Mammary epithelial cell (primary cell): Measurements from ENCODE around the gene GNAL.
"Not testable (repeated sequence)": the region's sequence is repeated elsewhere in the genome, so short reads cannot be mapped to it uniquely, and the experiment has no call there.

Source experiments
- EZH2 ChIP-seq: IDR thresholded peaks from 2 replicates; pipeline ENCODE4 v1.6.1; 2012; ENCODE audit warnings: low read length, inconsistent platforms, borderline replicate concordance
- TF ChIP-seq, protein P1 (sequence below), 2 donors: IDR thresholded peaks in 1 of 2; conservative IDR thresholded peaks in 1 of 2; 2 replicates each; pipeline ENCODE4 v1.5.1; 2011 to 2012; ENCODE audit warnings: inconsistent platforms in 2 of 2, low read length in 2 of 2, mild to moderate bottlenecking in 2 of 2, control low read depth in 1 of 2, low read depth in 1 of 2; ENCODE audit not compliant: insufficient read depth in 1 of 2; ENCODE audit errors: extremely low read depth in 1 of 2

DNA sequence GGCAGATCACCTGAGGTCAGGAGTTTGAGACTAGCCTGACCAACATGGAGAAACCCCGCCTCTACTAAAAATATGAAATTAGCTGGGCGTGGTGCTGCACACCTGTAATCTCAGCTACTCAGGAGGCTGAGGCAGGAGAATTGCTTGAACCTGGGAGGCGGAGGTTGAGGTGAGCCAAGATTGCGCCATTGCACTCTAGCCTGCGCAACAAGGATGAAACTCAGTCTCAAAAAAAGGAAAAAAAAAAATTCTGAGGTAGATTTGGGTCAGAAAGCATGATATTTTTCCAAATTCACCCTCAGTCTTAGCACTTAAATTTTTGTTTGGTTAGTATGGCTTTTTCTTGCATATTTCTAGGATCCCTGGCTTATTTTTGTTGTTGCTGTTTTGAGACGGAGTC lies 165.5 kb downstream of the GNAL start:
- TF ChIP-seq, protein P1, sequence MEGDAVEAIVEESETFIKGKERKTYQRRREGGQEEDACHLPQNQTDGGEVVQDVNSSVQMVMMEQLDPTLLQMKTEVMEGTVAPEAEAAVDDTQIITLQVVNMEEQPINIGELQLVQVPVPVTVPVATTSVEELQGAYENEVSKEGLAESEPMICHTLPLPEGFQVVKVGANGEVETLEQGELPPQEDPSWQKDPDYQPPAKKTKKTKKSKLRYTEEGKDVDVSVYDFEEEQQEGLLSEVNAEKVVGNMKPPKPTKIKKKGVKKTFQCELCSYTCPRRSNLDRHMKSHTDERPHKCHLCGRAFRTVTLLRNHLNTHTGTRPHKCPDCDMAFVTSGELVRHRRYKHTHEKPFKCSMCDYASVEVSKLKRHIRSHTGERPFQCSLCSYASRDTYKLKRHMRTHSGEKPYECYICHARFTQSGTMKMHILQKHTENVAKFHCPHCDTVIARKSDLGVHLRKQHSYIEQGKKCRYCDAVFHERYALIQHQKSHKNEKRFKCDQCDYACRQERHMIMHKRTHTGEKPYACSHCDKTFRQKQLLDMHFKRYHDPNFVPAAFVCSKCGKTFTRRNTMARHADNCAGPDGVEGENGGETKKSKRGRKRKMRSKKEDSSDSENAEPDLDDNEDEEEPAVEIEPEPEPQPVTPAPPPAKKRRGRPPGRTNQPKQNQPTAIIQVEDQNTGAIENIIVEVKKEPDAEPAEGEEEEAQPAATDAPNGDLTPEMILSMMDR (conservative IDR thresholded peaks at IDR 0.05 in 1 of 2, IDR thresholded peaks at IDR 0.05 in 1 of 2; ENCODE audit: extremely low read depth in 1 of 2, insufficient read depth in 1 of 2, low read depth in 1 of 2, low read length in 2 of 2), result not testable (repeated sequence)
- not testable (repeated sequence) for TF ChIP-seq EZH2
